Activated naive CD4-positive, alpha-beta T cell treated with anti-CD3 and anti-CD28 coated beads, Interleukin-2, amount 50 U/mL, for 24 hours (primary cell): ENCODE data around the gene GPC2.

Experiments used
- H3K27ac Mint-ChIP-seq: one replicate; pipeline ENCODE4 v1.8.0; 2021; ENCODE audit warnings: mild to moderate bottlenecking, mixed read lengths
- H3K27me3 Mint-ChIP-seq: one replicate; pipeline ENCODE4 v1.8.0; 2021; ENCODE audit warnings: mixed read lengths
- H3K36me3 Mint-ChIP-seq: one replicate; pipeline ENCODE4 v1.8.0; 2021; ENCODE audit warnings: mixed read lengths
- H3K4me1 Mint-ChIP-seq: one replicate; pipeline ENCODE4 v1.8.0; 2021; ENCODE audit warnings: mixed read lengths
- H3K4me3 Mint-ChIP-seq: one replicate; pipeline ENCODE4 v1.8.0; 2021; ENCODE audit warnings: mild to moderate bottlenecking, mixed read lengths
- H3K9me3 Mint-ChIP-seq: one replicate; pipeline ENCODE4 v1.8.0; 2021; ENCODE audit warnings: mixed read lengths

The GPC2 gene

DNA sequence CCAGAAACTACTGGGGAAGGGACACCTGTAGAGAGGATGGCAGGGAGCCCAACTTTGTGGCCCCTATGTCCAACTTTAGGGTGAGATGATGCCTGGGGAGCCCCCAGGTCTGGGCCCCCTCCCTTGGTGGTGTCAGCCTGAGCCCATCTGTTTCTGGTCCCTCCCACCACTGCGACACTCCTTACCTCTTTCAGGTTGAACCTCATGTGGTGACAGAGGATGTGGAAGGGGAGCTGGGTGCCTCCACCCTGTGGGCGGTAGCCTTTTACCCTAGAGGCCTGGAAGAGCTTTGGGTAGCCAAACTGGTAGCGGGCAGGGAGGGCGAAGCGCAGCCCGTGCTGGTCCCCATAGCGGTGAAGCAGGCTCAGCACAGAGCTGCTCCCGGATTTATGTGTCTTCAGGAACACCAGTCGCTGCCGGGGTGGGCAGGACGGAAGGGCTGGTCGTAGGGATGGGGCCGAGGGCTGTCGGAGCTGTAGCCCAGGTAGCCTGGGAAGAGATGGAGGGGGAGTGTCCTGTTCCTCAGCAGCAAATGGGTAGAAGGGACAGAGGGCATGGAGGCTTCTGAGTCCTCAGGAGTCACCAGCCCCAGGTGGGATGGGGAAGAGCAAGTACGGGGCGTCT is 10.8 kb downstream of the GPC2 start:
- Mint-ChIP-seq H3K4me1 (peaks cover 90% of the 10 kb centered on the region), H3K4me3 (peak overlapping the region; percentile 87), H3K36me3 (no peaks in the 10 kb centered on the region), H3K9me3 (no peaks in the 10 kb centered on the region), H3K27me3 (no peaks in the 10 kb centered on the region), H3K27ac (peak overlapping the region; percentile 94)

GRCh38 chr7:100163871-100164270 is 13.3 kb downstream of the GPC2 start:
- no peaks in the 10 kb centered on the region for H3K36me3 Mint-ChIP-seq
- no peaks in the 10 kb centered on the region for H3K9me3 Mint-ChIP-seq
- peak overlapping the region; percentile 65 for H3K27ac Mint-ChIP-seq
- H3K27me3 Mint-ChIP-seq: no peaks in the 10 kb centered on the region
- peaks cover 83% of the 10 kb centered on the region for H3K4me1 Mint-ChIP-seq
- H3K4me3 Mint-ChIP-seq: peak overlapping the region; percentile 54

- Mint-ChIP-seq H3K27me3 (no peaks in the 10 kb centered on the region), H3K4me1 (peaks cover 77% of the 10 kb centered on the region), H3K27ac (peak overlapping the region; percentile 77), H3K9me3 (no peaks in the 10 kb centered on the region), H3K36me3 (no peaks in the 10 kb centered on the region), H3K4me3 (peak overlapping the region; percentile 42)
Observed at GRCh38 chr7:100163006-100163531, 14.1 kb downstream of the GPC2 start.

DNA sequence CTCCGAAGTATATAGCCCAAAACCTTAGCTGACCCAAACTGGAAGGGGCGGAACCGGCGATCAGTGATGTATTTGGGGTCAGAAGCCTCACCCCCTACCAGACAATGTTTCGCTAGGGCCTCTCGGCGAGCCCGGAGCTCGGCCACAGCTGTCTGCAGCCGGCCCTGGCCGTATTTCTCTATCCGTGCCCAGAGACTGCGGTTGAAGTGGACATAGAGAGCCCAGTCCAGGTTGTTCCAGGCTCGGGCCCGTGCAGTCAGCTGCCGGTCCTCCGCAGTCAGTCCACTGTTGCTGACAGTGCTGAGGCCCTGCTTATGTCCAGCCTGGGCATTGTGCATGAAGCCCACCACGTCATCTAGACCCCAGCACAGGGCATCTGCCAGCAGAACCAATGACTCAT is 17.1 kb downstream of the GPC2 start:
- H3K4me3 Mint-ChIP-seq: peak overlapping the region; percentile 7
- peaks cover 69% of the 10 kb centered on the region for H3K4me1 Mint-ChIP-seq
- H3K36me3 Mint-ChIP-seq: peaks cover 3% of the 10 kb centered on the region
- H3K27me3 Mint-ChIP-seq: no peaks in the 10 kb centered on the region
- peak overlapping the region; percentile 17 for H3K27ac Mint-ChIP-seq
- no peaks in the 10 kb centered on the region for H3K9me3 Mint-ChIP-seq

- H3K27ac Mint-ChIP-seq: peak overlapping the region; percentile 88
- peaks cover 63% of the 10 kb centered on the region for H3K4me1 Mint-ChIP-seq
- no peaks in the 10 kb centered on the region for H3K27me3 Mint-ChIP-seq
- H3K4me3 Mint-ChIP-seq: peak overlapping the region; percentile 82
- H3K36me3 Mint-ChIP-seq: peaks cover 3% of the 10 kb centered on the region
- H3K9me3 Mint-ChIP-seq: no peaks in the 10 kb centered on the region
Observed at GRCh38 chr7:100159099-100159623, 18.0 kb downstream of the GPC2 start.

DNA sequence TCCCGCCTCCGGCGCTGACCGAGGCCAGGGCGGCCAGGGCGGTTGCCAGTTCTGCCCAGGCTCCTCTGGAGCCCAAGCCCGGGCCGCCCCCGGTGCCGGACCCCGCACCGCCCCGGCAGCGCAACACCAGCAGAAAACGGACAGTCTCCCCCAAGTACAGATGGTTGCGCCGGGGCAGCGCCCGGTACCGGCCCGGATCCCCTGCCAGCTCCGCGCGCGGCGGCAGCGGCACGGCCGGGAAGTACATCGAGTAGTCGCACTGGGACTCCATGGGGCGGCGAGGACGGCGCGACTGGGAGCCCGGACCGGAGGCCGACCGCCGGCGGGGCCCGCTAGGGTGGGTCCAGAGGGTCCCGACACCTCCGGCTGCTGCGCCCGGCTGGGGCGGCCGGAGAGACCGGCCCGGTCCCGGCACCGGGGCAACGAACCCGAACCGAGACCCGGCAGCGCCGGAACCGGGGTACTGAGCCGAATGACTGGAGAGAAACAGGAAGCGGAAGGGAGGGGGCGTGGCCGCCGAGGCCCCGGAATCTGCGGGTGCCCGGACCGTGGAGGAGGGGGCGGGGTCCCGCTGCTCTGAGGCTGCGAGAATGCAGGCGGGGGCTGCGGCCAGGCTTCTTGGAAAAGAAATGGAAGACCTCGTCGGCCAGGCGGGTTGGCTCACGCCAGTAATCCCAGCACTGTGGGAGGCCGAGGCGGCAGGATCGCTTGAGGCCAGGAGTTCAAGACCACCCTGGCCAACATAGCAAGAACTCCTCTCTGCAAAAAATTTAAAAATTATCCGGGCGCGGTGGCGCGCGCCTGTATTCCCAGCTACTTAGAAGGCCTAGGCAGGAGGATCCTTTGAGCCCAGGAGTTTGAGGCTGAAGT is 18.7 kb downstream of the GPC2 start, which contains the start of gene TRAPPC14:
Gene TRAPPC14 (minus strand): TSS at position 495 of the 870 bp plus-strand sequence. CDS start 224 bp downstream, at position 271.
- no peaks in the 10 kb centered on the region for H3K27me3 Mint-ChIP-seq

DNA sequence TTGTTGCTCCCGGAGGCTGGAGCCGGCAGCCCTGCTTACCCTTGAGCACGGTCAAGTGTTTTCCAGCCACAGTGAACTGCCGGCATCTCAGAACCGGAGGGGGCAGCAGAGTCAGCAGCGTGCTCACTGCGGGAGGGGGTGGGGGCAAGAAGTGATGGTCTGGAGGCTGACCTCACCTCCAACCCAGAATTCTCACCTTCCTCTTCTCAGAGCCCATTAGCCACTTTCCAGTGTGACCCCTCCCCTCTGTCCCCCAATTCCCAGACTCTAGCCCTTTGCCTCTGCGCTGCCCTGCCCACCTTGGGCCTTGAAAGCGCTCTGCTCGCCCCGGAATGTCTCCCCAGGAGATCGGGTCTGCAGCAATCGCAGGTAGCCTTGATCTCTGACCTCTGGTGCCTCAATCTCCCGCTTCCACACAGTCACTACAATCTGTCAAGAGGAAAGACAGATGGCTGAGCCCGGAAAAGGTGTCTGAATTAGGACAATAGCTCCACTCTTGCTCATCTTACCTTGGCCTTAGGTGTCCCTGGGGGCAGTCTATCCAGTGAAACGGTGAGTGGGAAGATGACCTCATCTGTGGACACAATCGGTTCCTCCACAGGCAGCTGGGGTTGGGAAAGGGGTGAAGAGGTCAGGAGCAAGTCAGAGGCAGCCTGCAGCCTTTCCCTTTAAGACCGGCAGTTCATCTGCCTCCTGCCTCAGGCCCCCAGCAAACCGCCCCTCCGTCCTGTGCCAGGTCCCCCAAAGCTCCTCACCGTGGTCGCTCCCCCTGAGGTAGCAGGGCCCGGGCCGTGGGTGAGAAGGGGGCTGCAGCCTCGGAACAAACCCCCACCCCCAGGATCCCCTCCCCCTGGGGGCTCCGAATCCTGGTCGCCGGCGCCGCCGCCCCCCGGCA is 19.6 kb downstream of the GPC2 start:
- peaks cover 53% of the 10 kb centered on the region for H3K4me1 Mint-ChIP-seq
- peak overlapping the region; percentile 91 for H3K4me3 Mint-ChIP-seq
- peaks cover 5% of the 10 kb centered on the region for H3K36me3 Mint-ChIP-seq
- H3K9me3 Mint-ChIP-seq: no peaks in the 10 kb centered on the region
- H3K27me3 Mint-ChIP-seq: no peaks in the 10 kb centered on the region
- peak overlapping the region; percentile 85 for H3K27ac Mint-ChIP-seq

More for the DNA sequence above, 18.7 kb downstream of the GPC2 start, which contains the start of gene TRAPPC14:
- Mint-ChIP-seq H3K9me3 (no peaks in the 10 kb centered on the region), H3K4me1 (peaks cover 60% of the 10 kb centered on the region), H3K36me3 (peaks cover 3% of the 10 kb centered on the region), H3K27ac (peak within 1 kb of the TSS; percentile 88), H3K4me3 (peak within 1 kb of the TSS; percentile 91)

DNA sequence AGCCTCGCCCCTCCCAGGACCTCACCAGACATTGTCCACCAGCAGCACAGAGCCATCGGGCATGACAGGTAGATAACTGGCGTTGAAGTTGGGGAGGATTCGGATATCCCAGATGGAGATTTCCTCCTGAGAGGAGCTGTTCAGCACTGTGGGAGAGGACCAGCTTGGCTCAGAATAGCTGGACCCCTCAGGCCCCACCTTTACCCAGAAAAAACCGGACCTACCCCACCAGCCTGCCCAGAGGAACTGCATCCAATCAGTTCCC is 20.2 kb downstream of the GPC2 start:
- peaks cover 56% of the 10 kb centered on the region for H3K4me1 Mint-ChIP-seq
- peaks cover 5% of the 10 kb centered on the region for H3K36me3 Mint-ChIP-seq
- H3K27me3 Mint-ChIP-seq: no peaks in the 10 kb centered on the region
- H3K9me3 Mint-ChIP-seq: no peaks in the 10 kb centered on the region
- peak overlapping the region; percentile 85 for H3K27ac Mint-ChIP-seq
- peak overlapping the region; percentile 91 for H3K4me3 Mint-ChIP-seq

DNA sequence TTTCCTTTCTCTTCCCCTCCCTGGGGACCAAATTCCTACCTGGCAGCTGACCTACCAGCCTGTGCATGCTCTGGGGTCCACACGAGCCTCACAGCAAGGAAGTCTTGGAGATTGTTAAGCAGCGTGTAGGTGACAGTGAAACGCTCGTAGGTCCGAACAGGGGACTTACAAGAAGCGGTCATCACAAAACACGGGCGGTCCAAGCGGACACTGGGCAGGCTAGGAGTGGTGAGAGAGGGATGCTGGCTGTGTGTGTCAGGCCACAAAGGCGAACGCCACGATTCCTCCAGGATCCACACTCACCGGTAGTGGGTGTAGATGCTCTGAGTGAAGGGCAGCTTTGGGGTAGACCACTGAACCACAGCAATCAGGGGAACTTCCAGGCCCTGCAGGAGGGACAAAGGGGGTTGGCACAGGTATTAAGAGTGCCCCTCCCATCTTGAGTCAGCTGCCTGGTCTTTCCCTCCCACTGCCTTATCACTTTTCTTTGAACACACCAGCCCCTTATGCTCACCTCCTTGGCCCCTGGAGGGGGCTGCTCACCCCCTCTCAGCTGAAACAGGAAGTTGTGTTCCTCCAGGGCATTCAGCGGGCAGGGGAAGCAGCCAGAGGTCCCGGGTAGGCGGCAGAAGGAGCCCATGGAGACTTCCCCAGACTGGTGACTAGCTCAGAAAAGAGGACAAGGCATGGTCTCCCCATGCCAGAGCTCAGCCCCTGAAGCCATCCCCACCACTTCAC is 20.7 kb downstream of the GPC2 start:
- Mint-ChIP-seq H3K27ac (peak overlapping the region; percentile 85), H3K36me3 (peaks cover 5% of the 10 kb centered on the region), H3K9me3 (no peaks in the 10 kb centered on the region), H3K4me1 (peaks cover 55% of the 10 kb centered on the region), H3K27me3 (no peaks in the 10 kb centered on the region), H3K4me3 (peak overlapping the region; percentile 91)

- H3K36me3 Mint-ChIP-seq: peaks cover 5% of the 10 kb centered on the region
- H3K27ac Mint-ChIP-seq: peak overlapping the region; percentile 59
- H3K4me3 Mint-ChIP-seq: no peak overlapping the region
- no peaks in the 10 kb centered on the region for H3K27me3 Mint-ChIP-seq
- H3K4me1 Mint-ChIP-seq: peaks cover 52% of the 10 kb centered on the region
- H3K9me3 Mint-ChIP-seq: no peaks in the 10 kb centered on the region
Observed at GRCh38 chr7:100155553-100156317, 21.4 kb downstream of the GPC2 start.

- Mint-ChIP-seq H3K9me3 (no peaks in the 10 kb centered on the region), H3K36me3 (peaks cover 9% of the 10 kb centered on the region), H3K27me3 (no peaks in the 10 kb centered on the region), H3K27ac (peak overlapping the region; percentile 59), H3K4me1 (peaks cover 54% of the 10 kb centered on the region), H3K4me3 (no peak overlapping the region)
Observed at GRCh38 chr7:100154651-100155491, 22.3 kb downstream of the GPC2 start.

- peaks cover 9% of the 10 kb centered on the region for H3K36me3 Mint-ChIP-seq
Observed at GRCh38 chr7:100153708-100154535, 23.3 kb downstream of the GPC2 start.

More at GRCh38 chr7:100153708-100154535, 23.3 kb downstream of the GPC2 start:
- Mint-ChIP-seq H3K9me3 (no peaks in the 10 kb centered on the region), H3K4me1 (peaks cover 50% of the 10 kb centered on the region), H3K27ac (no peak overlapping the region), H3K4me3 (no peak overlapping the region), H3K27me3 (no peaks in the 10 kb centered on the region)
